Umbilical cord (tissue), 2 donors: ENCODE measurements around the gene AOPEP. TPM values are rescaled to one million over a fixed set of nuclear protein-coding genes. Genes with fewer than 3 reads are reported as not detected.

ENCODE experiments used
- DNase-seq: peaks from one replicate; pipeline ENCODE4 v3.0.0-alpha.2; 2015; ENCODE audit warnings: low spot score
- total RNA-seq: library from RNA; depleted of rRNA; stranded (reverse); fragments of >200 nt; gene quantifications from one replicate; pipeline ENCODE4 v1.2.3, GENCODE V29; 2014; ENCODE audit warnings: low replicate concordance; ENCODE audit not compliant: insufficient read depth

AOPEP gene
- total RNA-seq, 1 donor from 2014 or later: 297 TPM

DNA sequence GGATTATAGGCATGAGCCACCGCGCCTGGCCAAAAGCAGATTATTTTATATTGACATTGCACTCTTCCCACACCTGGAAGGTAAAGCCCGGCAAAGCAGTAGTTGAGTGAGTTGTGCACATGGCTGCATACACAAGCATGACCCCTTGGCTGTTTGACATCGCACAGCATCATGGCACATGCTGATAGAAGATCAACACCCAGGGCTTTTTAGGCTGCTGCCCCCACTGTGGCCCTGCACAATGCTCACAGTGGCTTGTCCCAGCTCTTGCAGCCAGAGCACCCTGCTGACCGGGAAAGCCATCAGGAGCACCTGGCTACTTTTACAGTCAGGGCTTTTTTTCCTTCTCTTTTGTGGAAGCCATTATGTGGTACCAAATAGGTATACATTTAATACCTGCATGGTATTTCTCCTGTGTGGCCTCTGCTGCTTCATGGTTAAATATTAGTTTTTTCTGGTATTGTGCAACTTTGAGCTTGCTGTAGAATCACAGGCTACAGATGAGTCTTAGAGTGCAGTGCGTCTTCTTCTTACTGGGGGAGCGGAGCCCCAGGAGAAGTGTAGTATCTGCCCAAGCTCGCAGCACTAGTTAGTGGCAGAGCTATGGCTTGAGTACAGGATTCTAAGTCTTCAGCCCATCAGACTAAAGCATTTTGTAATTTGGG lies 264.5 kb downstream of the AOPEP start:
- DNase-seq: no peak

DNA sequence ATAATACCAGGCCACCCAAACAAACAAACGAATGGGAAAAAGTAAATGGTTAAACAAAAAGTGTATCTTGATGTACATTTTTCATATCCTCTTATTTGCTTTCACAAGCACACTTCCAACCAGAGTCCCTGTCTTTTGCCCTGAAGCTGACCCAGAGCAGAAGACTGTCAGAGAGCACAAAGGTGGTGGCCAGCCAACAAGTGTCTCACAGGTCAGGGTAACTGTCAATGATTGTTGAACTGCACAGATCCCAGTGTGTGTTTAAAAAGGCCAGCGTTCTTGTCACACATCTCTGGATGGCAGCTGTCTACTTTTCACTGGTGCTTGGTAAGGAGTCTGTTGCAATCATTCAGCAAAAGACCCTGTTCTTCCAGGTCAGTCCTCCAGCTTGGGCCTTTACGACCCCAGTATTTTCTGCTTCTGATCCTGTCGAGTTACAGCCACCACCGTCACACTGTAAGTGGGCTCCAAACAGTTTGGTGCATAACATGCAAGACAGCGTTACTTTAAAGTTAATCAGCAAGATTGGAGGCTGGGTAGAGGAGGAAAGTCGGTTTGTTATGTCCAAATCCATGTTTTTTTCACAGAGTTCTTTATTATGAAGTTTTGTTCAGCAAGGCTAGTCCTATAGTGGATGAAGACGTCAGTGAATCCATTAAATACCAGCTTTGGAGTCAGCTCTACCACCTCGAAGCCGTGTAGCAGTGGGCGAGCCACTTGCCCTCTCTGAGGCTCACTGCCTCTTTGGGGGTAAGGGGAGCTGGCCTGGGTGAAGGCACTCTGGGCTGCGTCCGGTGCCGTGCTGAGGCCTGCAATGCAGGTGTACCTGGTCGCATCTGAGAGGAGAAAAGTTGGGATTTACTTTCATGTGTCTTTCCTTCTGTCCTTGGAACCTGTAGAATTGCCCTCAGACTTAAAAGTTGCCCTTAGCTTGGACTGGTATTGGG lies 265.7 kb downstream of the AOPEP start:
- no peak for DNase-seq

GRCh38 chr9:94993160-94993820 lies 266.8 kb downstream of the AOPEP start:
- no peak for DNase-seq

DNA sequence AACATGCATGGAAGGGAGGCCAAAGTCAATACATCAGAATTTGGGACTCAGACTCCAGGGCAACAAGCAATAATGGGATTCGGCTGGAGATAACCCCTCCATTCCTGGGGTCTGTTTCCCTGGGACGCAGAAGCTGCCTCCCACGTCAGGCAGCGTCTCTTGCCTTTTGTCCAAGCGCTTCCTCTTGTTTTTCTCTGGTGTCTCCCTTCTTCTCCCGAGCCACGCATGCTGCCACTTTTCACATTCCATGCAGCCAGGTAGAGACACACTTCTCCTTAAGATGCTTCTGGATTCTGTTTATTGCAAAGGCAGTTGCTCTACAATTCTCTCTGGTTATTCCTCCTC lies 267.3 kb downstream of the AOPEP start:
- DNase-seq: no peak

DNA sequence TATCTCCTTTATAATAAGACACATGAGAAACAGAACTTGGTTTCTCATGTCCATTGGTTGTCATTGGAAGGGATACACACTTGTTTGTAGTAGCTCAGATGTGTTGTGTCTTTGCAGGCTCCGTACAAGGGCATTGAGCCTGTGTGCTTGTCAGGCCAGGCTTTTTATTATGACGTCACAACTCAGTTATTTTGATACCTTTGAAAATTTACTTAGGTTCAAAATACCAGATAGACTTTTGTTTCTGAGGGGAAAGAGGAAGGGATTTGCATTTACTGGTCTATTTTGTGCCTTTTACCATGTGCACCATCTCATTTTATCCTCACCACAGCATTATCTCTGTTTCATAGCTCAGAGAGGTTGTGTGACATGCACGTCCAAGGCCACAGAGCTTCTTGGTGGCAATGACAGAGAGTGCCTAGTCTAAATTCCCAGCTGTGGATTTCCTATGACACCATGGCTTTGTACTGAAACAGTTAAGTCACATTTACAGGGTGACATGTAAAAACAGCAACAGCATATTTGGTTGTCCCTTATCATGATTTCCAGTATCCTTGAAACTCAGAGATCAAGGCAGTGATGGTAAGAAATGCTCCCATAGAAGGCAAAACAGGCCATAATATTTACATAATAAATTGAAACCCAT lies 268.7 kb downstream of the AOPEP start:
- DNase-seq: no peak

GRCh38 chr9:94996641-94997040 lies 270.1 kb downstream of the AOPEP start:
- DNase-seq: no peak

DNA sequence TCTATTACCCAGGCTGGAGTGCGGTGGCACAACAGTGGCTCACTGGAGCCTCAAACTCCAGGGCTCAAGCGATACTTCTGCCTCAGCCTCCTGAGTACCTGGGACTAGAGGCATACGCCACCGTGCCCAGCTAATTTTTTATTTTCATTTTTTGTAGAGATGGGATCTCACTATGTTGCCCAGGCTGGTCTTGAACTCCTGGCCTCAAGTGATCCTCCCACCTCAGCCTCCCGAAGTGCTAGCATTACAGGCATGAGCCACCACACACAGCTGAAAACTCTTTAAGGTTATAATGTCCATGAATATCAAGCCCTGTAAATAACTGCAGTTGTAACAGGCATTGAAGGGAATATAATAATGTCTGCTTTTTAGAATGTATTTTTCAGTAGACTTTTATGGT lies 271.2 kb downstream of the AOPEP start:
- no peak for DNase-seq

- no peak for DNase-seq
Measured at GRCh38 chr9:94999832-95000231, 273.3 kb downstream of the AOPEP start.

- no peak for DNase-seq
Measured at GRCh38 chr9:95000821-95001220, 274.3 kb downstream of the AOPEP start.

DNA sequence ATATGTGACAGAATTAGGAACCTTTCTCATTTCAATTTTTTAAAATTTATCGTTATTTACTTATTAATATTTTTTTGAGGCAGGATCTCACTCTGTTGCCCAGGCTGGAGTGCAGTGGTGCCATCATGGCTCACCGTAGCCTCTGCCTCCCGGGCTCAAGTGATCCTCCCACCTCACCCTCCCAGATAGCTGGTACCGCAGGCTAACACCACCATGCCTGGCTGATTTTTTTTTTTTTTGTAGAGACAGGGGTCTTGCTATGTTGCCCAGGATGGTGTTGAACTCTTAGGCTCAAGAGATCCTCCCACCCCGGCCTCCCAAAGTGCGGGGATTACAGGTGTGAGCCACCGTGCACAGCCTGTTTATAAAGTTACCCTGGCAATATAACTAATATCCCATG lies 275.2 kb downstream of the AOPEP start:
- no peak for DNase-seq

- peak; percentile 85 for DNase-seq
Measured at GRCh38 chr9:95003689-95004410, 277.4 kb downstream of the AOPEP start.

DNA sequence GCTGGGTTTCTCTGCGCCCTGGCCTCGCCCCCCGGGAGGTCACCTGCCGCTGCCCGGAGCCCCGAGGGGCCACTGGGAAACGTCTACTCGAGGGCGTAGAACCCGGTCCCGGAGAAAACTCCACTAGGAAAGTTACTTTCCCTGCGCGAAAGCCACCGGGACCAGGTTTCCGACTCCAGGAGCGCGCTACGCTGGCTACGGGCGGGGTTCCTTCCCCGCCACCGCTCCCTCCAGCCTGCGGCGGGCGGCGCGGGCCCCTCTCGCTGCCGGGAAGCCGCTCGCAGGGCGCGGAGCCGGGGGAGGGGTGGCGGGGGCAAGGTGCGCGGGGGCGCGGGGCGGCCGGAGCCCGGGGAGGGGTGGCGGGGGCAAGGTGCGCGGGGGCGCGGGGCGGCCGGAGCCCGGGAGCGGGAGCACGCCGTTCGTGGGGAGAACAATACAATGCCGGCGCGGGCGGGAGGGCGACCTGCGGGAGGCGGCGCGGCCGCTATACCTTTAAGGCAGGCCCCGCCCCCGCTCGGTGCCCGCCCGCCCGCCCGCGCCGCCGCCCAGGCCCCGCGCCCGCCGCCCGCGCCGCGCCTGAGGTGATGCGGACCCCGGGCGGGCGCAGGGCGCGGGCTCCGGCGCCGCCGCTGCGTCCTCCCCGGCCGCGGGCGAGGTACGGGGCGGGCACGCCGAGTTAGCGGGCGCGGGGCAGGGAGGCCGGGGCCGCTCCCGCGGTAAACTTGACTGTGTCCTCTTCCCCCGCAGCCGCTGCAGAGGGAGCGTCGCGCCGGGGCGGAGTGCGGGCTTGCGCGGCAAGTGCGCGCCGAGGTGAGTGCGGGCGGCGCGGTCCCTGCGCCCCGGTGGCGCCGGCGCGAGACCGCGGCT lies 278.1 kb downstream of the AOPEP start:
- no peak for DNase-seq

GRCh38 chr9:95005278-95006143 lies 279.0 kb downstream of the AOPEP start:
- DNase-seq: no peak

- peak; percentile 58 for DNase-seq
Measured at GRCh38 chr9:95007226-95007869, 280.8 kb downstream of the AOPEP start.

DNA sequence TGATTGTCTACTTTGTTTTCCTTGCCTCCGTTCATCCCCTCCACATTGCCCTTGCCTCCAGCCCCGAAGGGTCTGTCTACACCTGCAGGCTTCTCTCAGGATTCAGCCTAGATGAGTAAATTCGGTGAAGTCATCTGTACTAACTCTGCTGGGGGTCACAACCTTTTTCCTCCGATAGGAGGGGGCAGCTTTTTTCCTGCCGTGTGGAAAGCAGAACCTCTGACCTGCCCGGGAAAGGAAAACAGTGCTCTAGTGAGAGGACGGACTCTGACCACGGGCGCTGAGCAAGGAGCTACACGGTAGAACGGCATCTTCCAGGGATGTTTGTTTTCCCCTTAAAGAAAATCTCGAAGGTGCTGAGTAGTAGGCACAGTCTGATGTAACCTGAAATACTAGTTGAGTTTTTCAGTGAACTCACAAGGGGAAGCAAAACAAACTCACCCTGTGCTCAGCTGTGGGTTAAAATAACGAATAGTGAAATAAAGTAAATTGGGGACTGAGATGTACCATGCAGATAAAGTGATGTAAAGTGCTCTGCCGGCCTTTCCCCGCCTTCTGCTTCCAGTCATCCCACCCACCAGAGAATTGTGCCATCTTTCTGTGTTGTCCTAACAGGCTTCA lies 281.8 kb downstream of the AOPEP start:
- no peak for DNase-seq

GRCh38 chr9:95009459-95009858 lies 283.0 kb downstream of the AOPEP start:
- DNase-seq: no peak

DNA sequence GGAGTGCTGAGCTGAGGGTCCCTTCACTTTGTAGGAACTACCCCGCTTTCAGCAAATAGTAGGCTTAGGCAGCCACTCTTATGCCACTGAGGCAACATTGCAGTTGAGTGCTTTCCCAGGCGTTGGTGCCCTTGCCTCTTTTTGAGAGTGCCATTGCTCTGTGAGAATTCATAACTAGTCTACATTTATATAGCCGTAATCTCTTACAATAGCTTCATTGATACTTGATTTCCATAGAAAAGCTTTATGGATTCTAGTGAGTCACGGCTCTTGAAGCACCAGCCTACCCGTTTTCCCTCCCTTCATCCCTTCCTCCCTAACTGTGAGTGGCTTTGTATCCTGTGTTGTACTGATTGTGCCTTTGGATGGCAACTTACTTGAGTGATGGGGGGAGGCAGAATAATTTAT lies 283.9 kb downstream of the AOPEP start:
- DNase-seq: no peak

GRCh38 chr9:95012035-95012708 lies 285.7 kb downstream of the AOPEP start:
- no peak for DNase-seq
